ENCODE results near the gene CHST1. TPM values are rescaled to one million over a fixed set of nuclear protein-coding genes. Genes with fewer than 3 reads are reported as not detected.

Gene CHST1
- total RNA-seq, 4 donors from 2014 or later: 0.30 to 1.7 (median 1.4) TPM

- no peak for DNase-seq (ENCODE audit: low spot score in 2 of 2)
- intact Hi-C loops (cut with DNase I; ENCODE audit: low total_unique reads): no loop called here
- no peak overlapping the region for H3K4me3 ChIP-seq (ENCODE audit: low read depth, poor library complexity, severe bottlenecking)
- WGBS, 2 donors: 71 to 96% methylated on average over 2 of the region's 2 CpGs
- no peak for TF ChIP-seq CTCF (IDR thresholded peaks at IDR 0.05)
- TF ChIP-seq POLR2A (IDR thresholded peaks at IDR 0.05): no peak
Measured at GRCh38 chr11:45622283-45622682, 43.1 kb downstream of the CHST1 start.

DNA sequence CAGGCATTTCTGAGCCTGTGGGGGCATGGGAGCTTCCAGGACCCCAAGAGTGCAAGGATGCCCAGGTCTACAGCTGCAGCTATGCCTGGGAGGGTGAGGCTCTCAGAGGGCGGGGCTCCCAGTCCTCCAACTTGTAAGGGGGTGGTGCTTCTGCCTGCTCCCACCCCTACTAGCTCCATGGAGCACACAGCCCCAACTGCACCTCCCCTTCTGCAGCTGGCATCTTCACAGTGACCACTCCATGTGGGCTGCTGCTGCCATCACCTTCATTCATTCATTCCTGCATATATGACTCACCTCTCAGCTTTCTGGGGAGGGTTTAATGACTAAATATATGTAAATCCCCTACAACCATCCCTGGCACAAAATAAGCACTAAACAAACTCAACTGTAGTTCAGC lies 43.8 kb downstream of the CHST1 start:
- no peak overlapping the region for H3K4me3 ChIP-seq (ENCODE audit: low read depth, poor library complexity, severe bottlenecking)
- DNase-seq (ENCODE audit: low spot score in 2 of 2): no peak
- intact Hi-C loops (cut with DNase I; ENCODE audit: low total_unique reads): no loop called here
- 44 to 56% methylated on average over 1 of the region's 1 CpG for WGBS, 2 donors
- TF ChIP-seq CTCF (IDR thresholded peaks at IDR 0.05) (no peak), POLR2A (IDR thresholded peaks at IDR 0.05) (no peak)

DNA sequence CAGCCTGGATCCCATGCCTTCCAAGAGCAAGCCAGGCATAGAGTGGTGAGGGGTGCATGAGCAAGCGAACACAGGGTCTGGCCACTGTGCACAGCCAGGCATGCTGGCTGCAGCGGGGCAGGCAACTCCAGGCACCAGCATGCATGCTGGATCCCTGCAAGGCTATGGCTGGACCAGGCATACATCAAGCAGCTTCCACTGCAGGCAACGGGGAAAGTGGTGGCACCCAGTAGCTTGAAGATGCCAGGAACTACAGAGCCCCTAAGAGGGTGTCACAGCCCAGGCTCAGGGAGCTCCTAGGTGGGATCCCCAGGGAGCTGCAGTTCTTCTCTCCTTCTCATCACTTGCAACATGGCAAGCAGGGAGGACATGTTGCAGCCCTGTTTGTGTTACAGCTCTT lies 45.2 kb downstream of the CHST1 start:
- intact Hi-C loops (cut with DNase I; ENCODE audit: low total_unique reads): no loop called here
- no peak for DNase-seq (ENCODE audit: low spot score in 2 of 2)
- 89 to 94% methylated on average over 2 to 3 of the region's 3 CpGs for WGBS, 2 donors
- H3K4me3 ChIP-seq (ENCODE audit: low read depth, poor library complexity, severe bottlenecking): no peak overlapping the region
- TF ChIP-seq CTCF (IDR thresholded peaks at IDR 0.05) (no peak), POLR2A (IDR thresholded peaks at IDR 0.05) (no peak)

DNA sequence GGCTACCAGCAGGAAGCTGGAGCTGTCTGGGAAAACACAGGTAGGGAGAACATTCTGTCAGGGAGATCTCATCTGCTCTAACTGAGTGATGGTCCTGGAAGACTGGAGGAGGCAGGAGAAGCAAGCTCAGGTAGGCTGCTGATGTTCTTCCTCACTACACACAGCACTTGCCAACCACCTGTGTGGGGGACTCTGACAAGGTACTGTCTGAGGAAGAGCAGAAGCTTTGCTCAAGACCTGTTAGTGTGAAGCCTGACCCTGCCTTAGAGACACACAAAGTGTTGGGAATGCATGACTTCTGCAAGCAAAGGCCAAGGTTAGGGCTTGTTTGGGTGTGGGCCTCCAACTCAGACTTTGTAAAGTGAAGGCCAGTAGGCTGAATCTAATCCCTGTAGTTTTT lies 46.5 kb downstream of the CHST1 start:
- no peak overlapping the region for H3K4me3 ChIP-seq (ENCODE audit: low read depth, poor library complexity, severe bottlenecking)
- no peak for DNase-seq (ENCODE audit: low spot score in 2 of 2)
- intact Hi-C loops (cut with DNase I; ENCODE audit: low total_unique reads): no loop called here
- TF ChIP-seq POLR2A (IDR thresholded peaks at IDR 0.05): no peak
- no peak for TF ChIP-seq CTCF (IDR thresholded peaks at IDR 0.05)

DNA sequence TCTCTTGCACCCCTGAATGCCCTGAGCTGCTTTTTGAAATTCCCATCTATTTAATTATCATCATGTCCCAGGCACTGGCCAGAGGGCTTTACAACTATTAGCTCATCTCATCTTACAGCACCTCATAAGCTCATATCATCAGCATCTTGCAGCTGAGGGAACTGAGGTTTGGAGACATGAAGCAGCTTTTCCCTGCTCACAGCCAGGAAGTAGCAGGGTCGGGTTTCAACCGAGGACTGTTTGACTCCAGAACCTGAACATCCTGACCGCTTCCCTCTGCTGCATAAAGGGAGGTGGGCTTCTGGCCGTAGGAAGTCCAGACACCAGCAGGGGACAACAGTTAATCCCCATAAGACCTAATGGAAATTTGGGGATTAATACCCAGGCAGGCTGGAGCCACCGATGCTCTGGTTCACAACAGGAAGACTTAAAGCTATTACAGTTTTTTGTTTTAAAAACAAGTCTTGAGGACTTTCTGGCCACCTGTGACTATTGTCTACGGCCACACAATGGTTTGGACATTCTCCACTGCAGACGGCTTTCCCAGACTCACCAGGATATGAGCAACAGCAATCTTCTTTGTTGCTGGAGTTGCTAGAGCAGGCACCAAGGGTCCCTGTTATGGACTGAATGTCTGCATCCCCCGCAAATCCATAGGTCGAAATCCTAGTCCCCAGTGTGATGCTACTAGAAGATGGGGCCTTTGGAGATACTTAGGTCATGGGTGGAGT lies 47.4 kb downstream of the CHST1 start:
- 46 to 54% methylated on average over 9 of the region's 9 CpGs for WGBS, 2 donors
- no peak for TF ChIP-seq CTCF (IDR thresholded peaks at IDR 0.05)
- TF ChIP-seq POLR2A (IDR thresholded peaks at IDR 0.05): no peak
- intact Hi-C loops (cut with DNase I; ENCODE audit: low total_unique reads): no loop called here
- no peak overlapping the region for H3K4me3 ChIP-seq (ENCODE audit: low read depth, poor library complexity, severe bottlenecking)
- DNase-seq (ENCODE audit: low spot score in 2 of 2): no peak
